GM12892 (cell line): ENCODE measurements around the gene SCARB1.

Experiments used
- POLR2A ChIP-seq: IDR thresholded peaks from 2 replicates; pipeline ENCODE4 v1.6.1; 2011; ENCODE audit warnings: low read depth, low read length, control low read depth
- POLR2AphosphoS5 ChIP-seq: IDR thresholded peaks from 2 replicates; pipeline ENCODE4 v1.6.1; 2011; ENCODE audit warnings: low read depth, low read length, control low read depth
- TAF1 ChIP-seq: IDR thresholded peaks from 2 replicates; pipeline ENCODE4 v1.6.1; 2011; ENCODE audit warnings: low read depth, mild to moderate bottlenecking, control low read depth, low read length, borderline replicate concordance

GRCh38 chr12:124901003-124901402 lies 37.3 kb upstream of the SCARB1 start:
- TF ChIP-seq POLR2AphosphoS5 (no peak), POLR2A (no peak), TAF1 (no peak)
